ENCODE data around the gene DIRAS3.

Gene DIRAS3, protein sequence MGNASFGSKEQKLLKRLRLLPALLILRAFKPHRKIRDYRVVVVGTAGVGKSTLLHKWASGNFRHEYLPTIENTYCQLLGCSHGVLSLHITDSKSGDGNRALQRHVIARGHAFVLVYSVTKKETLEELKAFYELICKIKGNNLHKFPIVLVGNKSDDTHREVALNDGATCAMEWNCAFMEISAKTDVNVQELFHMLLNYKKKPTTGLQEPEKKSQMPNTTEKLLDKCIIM

GRCh38 chr1:68049941-68050878 is at the start of gene DIRAS3:
Gene DIRAS3 (minus strand): TSS chr1:68050627. CDS start chr1:68047297, 3,330 bp downstream.
- TF ChIP-seq, protein P1, sequence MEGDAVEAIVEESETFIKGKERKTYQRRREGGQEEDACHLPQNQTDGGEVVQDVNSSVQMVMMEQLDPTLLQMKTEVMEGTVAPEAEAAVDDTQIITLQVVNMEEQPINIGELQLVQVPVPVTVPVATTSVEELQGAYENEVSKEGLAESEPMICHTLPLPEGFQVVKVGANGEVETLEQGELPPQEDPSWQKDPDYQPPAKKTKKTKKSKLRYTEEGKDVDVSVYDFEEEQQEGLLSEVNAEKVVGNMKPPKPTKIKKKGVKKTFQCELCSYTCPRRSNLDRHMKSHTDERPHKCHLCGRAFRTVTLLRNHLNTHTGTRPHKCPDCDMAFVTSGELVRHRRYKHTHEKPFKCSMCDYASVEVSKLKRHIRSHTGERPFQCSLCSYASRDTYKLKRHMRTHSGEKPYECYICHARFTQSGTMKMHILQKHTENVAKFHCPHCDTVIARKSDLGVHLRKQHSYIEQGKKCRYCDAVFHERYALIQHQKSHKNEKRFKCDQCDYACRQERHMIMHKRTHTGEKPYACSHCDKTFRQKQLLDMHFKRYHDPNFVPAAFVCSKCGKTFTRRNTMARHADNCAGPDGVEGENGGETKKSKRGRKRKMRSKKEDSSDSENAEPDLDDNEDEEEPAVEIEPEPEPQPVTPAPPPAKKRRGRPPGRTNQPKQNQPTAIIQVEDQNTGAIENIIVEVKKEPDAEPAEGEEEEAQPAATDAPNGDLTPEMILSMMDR (IDR thresholded peaks at IDR 0.05; ENCODE audit: low read depth, low read length) = no peak
- H3K4me3 ChIP-seq (ENCODE audit: low read depth, low read length) = peak within 1 kb of the TSS; percentile 52
- DNase-seq (ENCODE audit: low read depth, low spot score) = peak; percentile 43
- in situ Hi-C loops (cut with HindIII; ENCODE audit: low sequenced_read_pairs) = no loop called here

- no peak overlapping the region for H3K4me3 ChIP-seq (ENCODE audit: low read depth, low read length)
- DNase-seq (ENCODE audit: low read depth, low spot score) = peak; percentile 44
- in situ Hi-C loops (cut with HindIII; ENCODE audit: low sequenced_read_pairs) = no loop called here
- TF ChIP-seq, protein P1 (IDR thresholded peaks at IDR 0.05; ENCODE audit: low read depth, low read length) = no peak
Measured at GRCh38 chr1:68093737-68094136, 43.3 kb upstream of the DIRAS3 start.

DNA sequence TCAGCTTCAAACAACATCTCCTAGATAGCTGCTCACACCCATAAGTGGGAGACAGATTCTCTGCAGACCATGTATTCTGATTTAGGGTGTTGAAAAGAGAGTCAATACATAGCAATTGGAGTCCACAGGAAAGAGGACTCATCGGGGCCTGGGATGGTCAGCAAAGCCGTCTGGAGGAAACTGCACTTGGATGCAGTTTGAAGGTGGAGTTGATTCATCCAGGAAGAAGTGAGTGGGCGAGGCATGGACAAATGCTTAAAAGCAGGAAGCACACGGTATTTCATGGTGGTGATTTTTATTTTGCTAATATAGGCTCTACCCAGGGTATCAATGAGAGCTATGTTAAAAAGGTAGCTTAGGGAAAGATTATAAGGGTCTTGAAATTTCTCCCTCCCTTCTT is 36.8 kb upstream of the DIRAS3 start:
- in situ Hi-C loops (cut with HindIII; ENCODE audit: low sequenced_read_pairs) = no loop called here
- H3K4me3 ChIP-seq (ENCODE audit: low read depth, low read length) = no peak overlapping the region
- TF ChIP-seq, protein P1 (IDR thresholded peaks at IDR 0.05; ENCODE audit: low read depth, low read length) = no peak
- DNase-seq (ENCODE audit: low read depth, low spot score) = no peak

- DNase-seq (ENCODE audit: low read depth, low spot score) = no peak
- in situ Hi-C loops (cut with HindIII; ENCODE audit: low sequenced_read_pairs) = no loop called here
- TF ChIP-seq, protein P1 (IDR thresholded peaks at IDR 0.05; ENCODE audit: low read depth, low read length) = no peak
- H3K4me3 ChIP-seq (ENCODE audit: low read depth, low read length) = no peak overlapping the region
Measured at GRCh38 chr1:68085752-68086151, 35.3 kb upstream of the DIRAS3 start.

DNA sequence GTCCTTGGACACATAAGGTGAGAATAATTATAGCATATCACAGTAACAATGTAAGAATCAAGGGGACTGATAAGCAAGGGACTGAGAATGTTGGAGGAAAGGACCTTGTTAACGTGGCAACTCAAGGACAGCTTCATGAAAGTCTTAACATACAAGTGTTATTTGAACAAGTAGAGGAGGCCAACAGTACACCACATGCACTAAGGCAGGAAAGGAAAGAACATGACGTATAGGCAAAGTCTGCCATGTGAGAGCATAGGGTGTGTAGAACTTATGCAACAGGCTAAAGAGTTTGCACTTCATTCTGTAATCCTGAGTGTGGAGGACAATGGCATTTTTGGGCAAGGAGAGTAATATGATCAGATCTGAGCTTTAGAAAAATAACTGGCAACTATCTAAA is 33.3 kb upstream of the DIRAS3 start:
- no peak overlapping the region for H3K4me3 ChIP-seq (ENCODE audit: low read depth, low read length)
- in situ Hi-C loops (cut with HindIII; ENCODE audit: low sequenced_read_pairs) = no loop called here
- no peak for DNase-seq (ENCODE audit: low read depth, low spot score)
- TF ChIP-seq, protein P1 (IDR thresholded peaks at IDR 0.05; ENCODE audit: low read depth, low read length) = no peak

DNA sequence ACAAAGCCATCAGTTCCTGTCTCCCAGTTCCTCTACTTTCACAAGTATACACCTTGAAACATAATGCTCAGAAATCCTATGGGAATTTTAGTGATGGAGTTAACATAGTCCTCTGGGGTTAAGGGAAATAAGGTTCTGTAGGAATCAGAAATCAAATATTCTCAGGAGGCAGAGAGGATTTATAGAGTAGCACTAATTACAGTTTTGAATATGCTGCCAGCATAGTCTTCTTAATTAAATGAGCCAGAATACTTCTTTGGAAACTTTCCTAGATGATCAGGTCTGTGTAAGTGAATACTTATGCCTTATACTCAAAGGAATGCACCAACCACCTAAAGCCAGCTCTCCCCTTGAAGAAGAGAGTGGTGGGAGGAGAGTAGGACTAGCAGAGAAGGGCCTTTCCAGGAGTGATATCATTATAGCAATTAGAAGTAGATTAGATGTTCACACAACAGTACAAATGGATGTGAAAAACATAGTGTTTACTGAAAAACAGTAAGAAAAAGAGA is 31.4 kb upstream of the DIRAS3 start:
- DNase-seq (ENCODE audit: low read depth, low spot score) = no peak
- TF ChIP-seq, protein P1 (IDR thresholded peaks at IDR 0.05; ENCODE audit: low read depth, low read length) = no peak
- in situ Hi-C loops (cut with HindIII; ENCODE audit: low sequenced_read_pairs) = no loop called here
- H3K4me3 ChIP-seq (ENCODE audit: low read depth, low read length) = no peak overlapping the region

Measured in astrocyte of the spinal cord (primary cell).